ENCODE results near the gene CYP24A1.

GRCh38 chr20:54207743-54208547 lies 34.2 kb upstream of the CYP24A1 start, which contains the start of gene PFDN4:
- peak; percentile 96 for TF ChIP-seq CTCF (conservative IDR thresholded peaks at IDR 0.05; ENCODE audit: low read depth, low read length)
- TF ChIP-seq EZH2 (IDR thresholded peaks at IDR 0.05; ENCODE audit: low read length, unreplicated experiment) = no peak

All from PC-3 (cell line).